ENCODE results near the gene HERC5. TPM values are rescaled to one million over a fixed set of nuclear protein-coding genes. Genes with fewer than 3 reads are reported as not detected.

Gene HERC5
- total RNA-seq, 1 donor from 2014 or later = 6.6 TPM

DNA sequence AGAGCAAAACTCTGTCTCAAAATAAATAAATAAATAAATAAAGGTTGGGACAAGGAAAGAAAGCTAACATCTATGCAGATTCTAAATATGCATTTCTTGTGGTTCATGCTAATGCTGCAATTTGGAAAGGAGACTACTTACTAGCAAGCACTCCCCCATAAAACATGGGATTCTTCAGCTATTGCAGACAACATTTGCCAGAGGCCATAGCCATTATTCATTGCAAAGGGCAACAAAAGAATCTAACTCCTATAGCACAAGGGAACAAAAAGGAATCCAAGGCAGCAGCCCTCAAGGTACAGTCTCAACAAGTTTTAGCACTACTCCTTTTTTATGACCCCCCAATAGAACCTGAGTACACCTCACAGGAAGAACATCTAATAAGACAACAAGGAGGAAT, 8.0 kb upstream of the HERC5 start:
- no peak for DNase-seq (ENCODE audit: low read depth)
- no peaks in the 10 kb centered on the region for H3K27me3 ChIP-seq (ENCODE audit: control insufficient read depth, insufficient read depth, low read length)
- no peak overlapping the region for H3K4me3 ChIP-seq (ENCODE audit: low read depth, low read length)
- no peak for TF ChIP-seq CTCF (IDR thresholded peaks at IDR 0.05; ENCODE audit: insufficient read depth, low read length, poor library complexity, severe bottlenecking)
- no peaks in the 10 kb centered on the region for H3K36me3 ChIP-seq (ENCODE audit: control insufficient read depth, insufficient read depth, low read length)

- no peak for DNase-seq (ENCODE audit: low read depth)
- no peaks in the 10 kb centered on the region for H3K36me3 ChIP-seq (ENCODE audit: control insufficient read depth, insufficient read depth, low read length)
- H3K27me3 ChIP-seq (ENCODE audit: control insufficient read depth, insufficient read depth, low read length) = no peaks in the 10 kb centered on the region
- no peak overlapping the region for H3K4me3 ChIP-seq (ENCODE audit: low read depth, low read length)
- no peak for TF ChIP-seq CTCF (IDR thresholded peaks at IDR 0.05; ENCODE audit: insufficient read depth, low read length, poor library complexity, severe bottlenecking)
Measured at GRCh38 chr4:88449290-88449689, 7.6 kb upstream of the HERC5 start.

- H3K27me3 ChIP-seq (ENCODE audit: control insufficient read depth, insufficient read depth, low read length) = no peaks in the 10 kb centered on the region
- no peaks in the 10 kb centered on the region for H3K36me3 ChIP-seq (ENCODE audit: control insufficient read depth, insufficient read depth, low read length)
- H3K4me3 ChIP-seq (ENCODE audit: low read depth, low read length) = no peak overlapping the region
- no peak for DNase-seq (ENCODE audit: low read depth)
- TF ChIP-seq CTCF (IDR thresholded peaks at IDR 0.05; ENCODE audit: insufficient read depth, low read length, poor library complexity, severe bottlenecking) = no peak
Measured at GRCh38 chr4:88451205-88451604, 5.7 kb upstream of the HERC5 start.

DNA sequence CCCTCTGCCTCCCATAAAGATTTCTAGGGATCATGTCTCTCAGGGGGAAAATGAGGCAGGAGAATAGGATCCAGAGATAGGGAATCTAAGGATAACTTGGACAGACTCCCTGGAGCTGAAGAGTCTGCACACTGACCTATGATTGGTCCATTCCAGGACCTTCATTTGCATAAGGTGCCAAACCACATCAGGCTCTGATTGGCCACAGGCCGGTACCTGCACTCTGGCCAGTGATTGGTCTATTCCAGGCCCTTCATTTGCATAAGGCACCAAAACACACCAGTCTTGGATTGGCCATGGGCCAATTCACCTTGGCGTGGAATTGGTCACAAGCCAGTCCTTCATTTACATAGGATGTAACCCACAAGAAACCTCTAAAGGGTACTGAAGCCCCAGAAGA, 4.0 kb upstream of the HERC5 start:
- Histone ChIP-seq H3K27me3 (ENCODE audit: control insufficient read depth, insufficient read depth, low read length) (peaks cover 8% of the 10 kb centered on the region), H3K4me3 (ENCODE audit: low read depth, low read length) (no peak overlapping the region), H3K36me3 (ENCODE audit: control insufficient read depth, insufficient read depth, low read length) (no peaks in the 10 kb centered on the region)
- no peak for DNase-seq (ENCODE audit: low read depth)
- no peak for TF ChIP-seq CTCF (IDR thresholded peaks at IDR 0.05; ENCODE audit: insufficient read depth, low read length, poor library complexity, severe bottlenecking)

GRCh38 chr4:88457307-88458103, 586 bp downstream of the HERC5 start:
- peaks cover 8% of the 10 kb centered on the region for H3K27me3 ChIP-seq (ENCODE audit: control insufficient read depth, insufficient read depth, low read length)
- no peaks in the 10 kb centered on the region for H3K36me3 ChIP-seq (ENCODE audit: control insufficient read depth, insufficient read depth, low read length)
- TF ChIP-seq CTCF (IDR thresholded peaks at IDR 0.05; ENCODE audit: insufficient read depth, low read length, poor library complexity, severe bottlenecking) = no peak
- DNase-seq (ENCODE audit: low read depth) = no peak
- peak overlapping the region; percentile 51 for H3K4me3 ChIP-seq (ENCODE audit: low read depth, low read length)

Measured in kidney epithelial cell (primary cell).